Vagina (tissue), 2 donors: ENCODE measurements around the gene BOD1L2.

Source experiments
- POLR2AphosphoS5 ChIP-seq, 2 donors: sonication (generic); formaldehyde crosslinking; IDR thresholded peaks; one replicate each; pipeline ENCODE4 v1.9.0; 2017; ENCODE audit warnings: antibody characterized with exemption in 2 of 2, mild to moderate bottlenecking in 2 of 2, low read depth in 1 of 2; ENCODE audit not compliant: insufficient read depth in 1 of 2
- TF ChIP-seq, protein P1 (sequence below), 3 experiments: fragments of 450-650 bp in 2 of 3; fragments of 200-600 bp in 1 of 3; sonication (generic) in 1 of 3; IDR thresholded peaks; one replicate each; pipeline ENCODE4 v1.5.1; 2017 to 2019; ENCODE audit warnings: antibody characterized with exemption in 3 of 3, mild to moderate bottlenecking in 2 of 3, moderate library complexity in 2 of 3

DNA sequence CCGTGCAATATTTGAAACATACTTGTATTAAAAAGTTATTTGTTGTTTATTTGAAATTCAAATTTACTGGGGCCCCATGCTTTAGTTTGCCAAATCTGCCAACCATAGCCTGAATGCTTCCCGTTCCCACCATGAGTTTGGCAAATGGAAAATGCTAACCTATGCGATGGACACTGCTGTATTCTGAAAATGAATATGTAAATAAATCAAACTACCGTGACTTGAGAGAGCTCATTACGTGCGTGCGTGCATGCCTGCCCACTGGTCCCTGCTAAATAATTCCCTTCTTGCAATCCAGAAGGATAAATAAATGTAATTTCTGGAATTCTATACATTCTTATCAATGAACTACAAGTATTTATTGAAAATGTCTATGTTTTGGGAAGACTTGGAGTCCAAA is 3.2 kb downstream of the BOD1L2 start:
- no peak for TF ChIP-seq POLR2AphosphoS5 (IDR thresholded peaks at IDR 0.05; ENCODE audit: insufficient read depth in 1 of 2, low read depth in 1 of 2)
- TF ChIP-seq, protein P1, sequence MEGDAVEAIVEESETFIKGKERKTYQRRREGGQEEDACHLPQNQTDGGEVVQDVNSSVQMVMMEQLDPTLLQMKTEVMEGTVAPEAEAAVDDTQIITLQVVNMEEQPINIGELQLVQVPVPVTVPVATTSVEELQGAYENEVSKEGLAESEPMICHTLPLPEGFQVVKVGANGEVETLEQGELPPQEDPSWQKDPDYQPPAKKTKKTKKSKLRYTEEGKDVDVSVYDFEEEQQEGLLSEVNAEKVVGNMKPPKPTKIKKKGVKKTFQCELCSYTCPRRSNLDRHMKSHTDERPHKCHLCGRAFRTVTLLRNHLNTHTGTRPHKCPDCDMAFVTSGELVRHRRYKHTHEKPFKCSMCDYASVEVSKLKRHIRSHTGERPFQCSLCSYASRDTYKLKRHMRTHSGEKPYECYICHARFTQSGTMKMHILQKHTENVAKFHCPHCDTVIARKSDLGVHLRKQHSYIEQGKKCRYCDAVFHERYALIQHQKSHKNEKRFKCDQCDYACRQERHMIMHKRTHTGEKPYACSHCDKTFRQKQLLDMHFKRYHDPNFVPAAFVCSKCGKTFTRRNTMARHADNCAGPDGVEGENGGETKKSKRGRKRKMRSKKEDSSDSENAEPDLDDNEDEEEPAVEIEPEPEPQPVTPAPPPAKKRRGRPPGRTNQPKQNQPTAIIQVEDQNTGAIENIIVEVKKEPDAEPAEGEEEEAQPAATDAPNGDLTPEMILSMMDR (IDR thresholded peaks at IDR 0.05) = no peak
